GM12892 (cell line): ENCODE results near the gene CHRNA7.
"Not testable (repeated sequence)": the region's sequence is repeated elsewhere in the genome, so short reads cannot be mapped to it uniquely, and the experiment has no call there.

Experiments used
- DNase-seq: peaks from one replicate; pipeline ENCODE4 v3.0.0; 2011; ENCODE audit not compliant: insufficient read length
- FAIRE-seq: peaks from 2 replicates; lab custom pipeline; 2011; peaks lifted over from hg19 to GRCh38; lab: Jason Lieb, UNC
- POLR2A ChIP-seq: IDR thresholded peaks from 2 replicates; pipeline ENCODE4 v1.6.1; 2011; ENCODE audit warnings: low read depth, low read length, control low read depth
- POLR2AphosphoS5 ChIP-seq: IDR thresholded peaks from 2 replicates; pipeline ENCODE4 v1.6.1; 2011; ENCODE audit warnings: low read depth, low read length, control low read depth
- TAF1 ChIP-seq: IDR thresholded peaks from 2 replicates; pipeline ENCODE4 v1.6.1; 2011; ENCODE audit warnings: low read depth, mild to moderate bottlenecking, control low read depth, low read length, borderline replicate concordance

Gene CHRNA7

GRCh38 chr15:32123473-32123872, 93.2 kb downstream of the CHRNA7 start:
- FAIRE-seq (no peak), DNase-seq (no peak)
- no peak for TF ChIP-seq POLR2A
- TF ChIP-seq POLR2AphosphoS5 = no peak
- no peak for TF ChIP-seq TAF1

- TF ChIP-seq POLR2AphosphoS5 = no peak
- no peak for TF ChIP-seq POLR2A
- TF ChIP-seq TAF1 = no peak
- FAIRE-seq (no peak), DNase-seq (no peak)
Measured at GRCh38 chr15:32124726-32125125, 94.4 kb downstream of the CHRNA7 start.

GRCh38 chr15:32125595-32125994, 95.3 kb downstream of the CHRNA7 start:
- DNase-seq (no peak), FAIRE-seq (no peak)
- TF ChIP-seq POLR2AphosphoS5 (no peak), TAF1 (no peak), POLR2A (no peak)

- FAIRE-seq = no peak
- no peak for DNase-seq
- TF ChIP-seq TAF1 (no peak), POLR2AphosphoS5 (no peak), POLR2A (no peak)
Measured at GRCh38 chr15:32129815-32130214, 99.5 kb downstream of the CHRNA7 start.

GRCh38 chr15:32130823-32131222, 100.5 kb downstream of the CHRNA7 start:
- DNase-seq (no peak), FAIRE-seq (no peak)
- TF ChIP-seq TAF1 (no peak), POLR2AphosphoS5 (no peak), POLR2A (no peak)

- no peak for FAIRE-seq
- TF ChIP-seq POLR2A = no peak
- TF ChIP-seq POLR2AphosphoS5 = no peak
- TF ChIP-seq TAF1 = no peak
- DNase-seq = no peak
Measured at GRCh38 chr15:32131803-32132202, 101.5 kb downstream of the CHRNA7 start.

GRCh38 chr15:32132859-32133258, 102.5 kb downstream of the CHRNA7 start:
- TF ChIP-seq TAF1 (no peak), POLR2A (no peak), POLR2AphosphoS5 (no peak)
- FAIRE-seq = no peak
- no peak for DNase-seq

- FAIRE-seq = no peak
- TF ChIP-seq TAF1 (no peak), POLR2AphosphoS5 (no peak), POLR2A (no peak)
- DNase-seq = no peak
Measured at GRCh38 chr15:32134842-32135241, 104.5 kb downstream of the CHRNA7 start.

- TF ChIP-seq POLR2A (no peak), TAF1 (no peak), POLR2AphosphoS5 (no peak)
- FAIRE-seq = no peak
- DNase-seq = no peak
Measured at GRCh38 chr15:32135335-32135734, 105.0 kb downstream of the CHRNA7 start.

- not testable (repeated sequence) for FAIRE-seq, DNase-seq
Measured at GRCh38 chr15:32145512-32145911, 115.2 kb downstream of the CHRNA7 start.

GRCh38 chr15:32148833-32149555, 118.7 kb downstream of the CHRNA7 start:
- FAIRE-seq = no peak
- no peak for DNase-seq
- TF ChIP-seq POLR2AphosphoS5 (no peak), POLR2A (no peak), TAF1 (no peak)

GRCh38 chr15:32152574-32152973, 122.3 kb downstream of the CHRNA7 start:
- TF ChIP-seq POLR2A (no peak), POLR2AphosphoS5 (no peak), TAF1 (no peak)
- FAIRE-seq = no peak
- no peak for DNase-seq

GRCh38 chr15:32153868-32154623, 123.7 kb downstream of the CHRNA7 start:
- FAIRE-seq, DNase-seq: not testable (repeated sequence)

GRCh38 chr15:32162143-32162542, 131.8 kb downstream of the CHRNA7 start:
- not testable (repeated sequence) for FAIRE-seq, DNase-seq

GRCh38 chr15:32164065-32164464, 133.8 kb downstream of the CHRNA7 start:
- not testable (repeated sequence) for DNase-seq, FAIRE-seq

GRCh38 chr15:32164747-32165146, 134.4 kb downstream of the CHRNA7 start:
- FAIRE-seq, DNase-seq: not testable (repeated sequence)

GRCh38 chr15:32165775-32166174, 135.5 kb downstream of the CHRNA7 start:
- not testable (repeated sequence) for DNase-seq, FAIRE-seq
